ENCODE data around the gene C5AR1.
"Not testable (repeated sequence)": the region's sequence is repeated elsewhere in the genome, so short reads cannot be mapped to it uniquely, and the experiment has no call there.

C5AR1 gene

GRCh38 chr19:47309608-47310007 is at the start of gene C5AR1:
TSS of gene C5AR1 (plus strand) at chr19:47309861. CDS start at chr19:47309896, 35 bp downstream.
- H3K4me3 ChIP-seq (replicated peaks; ENCODE audit: low read depth, low read length), result no peak within 1 kb of the TSS
- TF ChIP-seq, protein P1, sequence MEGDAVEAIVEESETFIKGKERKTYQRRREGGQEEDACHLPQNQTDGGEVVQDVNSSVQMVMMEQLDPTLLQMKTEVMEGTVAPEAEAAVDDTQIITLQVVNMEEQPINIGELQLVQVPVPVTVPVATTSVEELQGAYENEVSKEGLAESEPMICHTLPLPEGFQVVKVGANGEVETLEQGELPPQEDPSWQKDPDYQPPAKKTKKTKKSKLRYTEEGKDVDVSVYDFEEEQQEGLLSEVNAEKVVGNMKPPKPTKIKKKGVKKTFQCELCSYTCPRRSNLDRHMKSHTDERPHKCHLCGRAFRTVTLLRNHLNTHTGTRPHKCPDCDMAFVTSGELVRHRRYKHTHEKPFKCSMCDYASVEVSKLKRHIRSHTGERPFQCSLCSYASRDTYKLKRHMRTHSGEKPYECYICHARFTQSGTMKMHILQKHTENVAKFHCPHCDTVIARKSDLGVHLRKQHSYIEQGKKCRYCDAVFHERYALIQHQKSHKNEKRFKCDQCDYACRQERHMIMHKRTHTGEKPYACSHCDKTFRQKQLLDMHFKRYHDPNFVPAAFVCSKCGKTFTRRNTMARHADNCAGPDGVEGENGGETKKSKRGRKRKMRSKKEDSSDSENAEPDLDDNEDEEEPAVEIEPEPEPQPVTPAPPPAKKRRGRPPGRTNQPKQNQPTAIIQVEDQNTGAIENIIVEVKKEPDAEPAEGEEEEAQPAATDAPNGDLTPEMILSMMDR (IDR thresholded peaks at IDR 0.05; ENCODE audit: low read depth, low read length, missing control alignments), result no peak
- no peak for DNase-seq (ENCODE audit: extremely low read depth, low read depth)

- no peak overlapping the region for H3K4me3 ChIP-seq (replicated peaks; ENCODE audit: low read depth, low read length)
- no peak for DNase-seq (ENCODE audit: extremely low read depth, low read depth)
- TF ChIP-seq, protein P1 (IDR thresholded peaks at IDR 0.05; ENCODE audit: low read depth, low read length, missing control alignments), result no peak
These were observed 49.2 kb upstream of the C5AR1 start for GRCh38 chr19:47260476-47260875.

DNA sequence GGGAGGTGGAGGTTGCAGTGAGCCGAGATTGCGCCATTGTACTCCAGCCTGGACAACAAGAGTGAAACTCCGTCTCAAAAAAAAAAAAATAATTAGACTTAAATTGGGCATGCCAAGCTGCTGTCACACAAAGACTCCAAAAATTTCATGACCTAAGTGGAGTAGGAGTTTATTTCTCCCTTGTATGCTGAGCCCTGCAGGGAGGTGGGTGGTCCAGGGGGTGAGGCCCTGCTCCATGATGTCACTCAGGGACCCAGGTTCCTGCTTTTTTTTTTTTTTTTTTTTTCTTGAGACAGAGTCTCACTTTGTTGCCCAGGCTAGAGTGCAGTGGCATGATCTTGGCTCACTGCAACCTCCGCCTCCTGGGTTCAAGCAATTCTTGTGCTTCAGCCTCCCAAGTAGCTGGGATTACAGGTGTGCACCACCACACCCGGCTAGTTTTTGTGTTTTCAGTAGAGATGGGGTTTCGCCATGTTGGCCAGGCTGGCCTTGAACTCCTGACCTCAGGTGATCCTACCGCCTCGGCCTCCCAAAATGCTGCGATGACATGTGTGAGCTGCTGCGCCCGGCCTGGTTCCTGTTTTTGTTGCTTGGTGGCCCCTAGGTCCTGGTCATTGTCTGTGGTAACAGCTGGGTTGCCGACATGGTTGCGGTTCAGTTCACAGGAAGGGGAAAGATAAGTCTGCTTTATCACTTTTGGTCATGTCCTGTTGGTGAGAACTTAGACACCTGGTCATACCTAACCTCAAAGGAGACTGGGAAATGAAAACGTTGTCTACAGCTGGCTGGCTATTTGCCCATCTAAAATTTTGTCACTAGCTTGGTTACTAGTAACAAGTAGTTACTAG is 47.5 kb upstream of the C5AR1 start:
- H3K4me3 ChIP-seq (replicated peaks; ENCODE audit: low read depth, low read length); DNase-seq (ENCODE audit: extremely low read depth, low read depth): not testable (repeated sequence)

DNA sequence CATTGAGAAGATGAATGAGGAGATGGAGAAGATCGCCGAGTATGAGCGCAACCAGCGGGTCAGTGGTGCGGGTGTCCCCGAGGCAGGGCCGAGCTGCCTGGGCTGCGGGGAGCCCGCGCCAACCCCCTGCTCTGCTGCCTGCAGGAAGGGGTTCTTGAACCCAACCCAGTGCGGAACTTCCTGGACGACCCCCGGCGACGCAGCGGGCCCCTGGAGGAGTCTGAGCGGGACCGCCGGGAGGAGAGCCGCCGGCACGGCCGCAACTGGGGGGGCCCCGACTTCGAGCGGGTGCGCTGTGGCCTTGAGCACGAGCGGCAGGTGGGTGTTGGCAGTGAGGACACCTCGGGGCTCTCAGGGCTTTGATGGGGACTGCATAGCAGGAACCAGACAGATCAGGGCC is 45.0 kb upstream of the C5AR1 start:
- TF ChIP-seq, protein P1 (IDR thresholded peaks at IDR 0.05; ENCODE audit: low read depth, low read length, missing control alignments), result no peak
- H3K4me3 ChIP-seq (replicated peaks; ENCODE audit: low read depth, low read length), result no peak overlapping the region
- no peak for DNase-seq (ENCODE audit: extremely low read depth, low read depth)

GRCh38 chr19:47266401-47266941 is 43.2 kb upstream of the C5AR1 start:
- TF ChIP-seq, protein P1 (IDR thresholded peaks at IDR 0.05; ENCODE audit: low read depth, low read length, missing control alignments), result no peak
- no peak for DNase-seq (ENCODE audit: extremely low read depth, low read depth)
- no peak overlapping the region for H3K4me3 ChIP-seq (replicated peaks; ENCODE audit: low read depth, low read length)

GRCh38 chr19:47267350-47267759 is 42.3 kb upstream of the C5AR1 start:
- TF ChIP-seq, protein P1 (IDR thresholded peaks at IDR 0.05; ENCODE audit: low read depth, low read length, missing control alignments), result no peak
- DNase-seq (ENCODE audit: extremely low read depth, low read depth), result no peak
- H3K4me3 ChIP-seq (replicated peaks; ENCODE audit: low read depth, low read length), result no peak overlapping the region

DNA sequence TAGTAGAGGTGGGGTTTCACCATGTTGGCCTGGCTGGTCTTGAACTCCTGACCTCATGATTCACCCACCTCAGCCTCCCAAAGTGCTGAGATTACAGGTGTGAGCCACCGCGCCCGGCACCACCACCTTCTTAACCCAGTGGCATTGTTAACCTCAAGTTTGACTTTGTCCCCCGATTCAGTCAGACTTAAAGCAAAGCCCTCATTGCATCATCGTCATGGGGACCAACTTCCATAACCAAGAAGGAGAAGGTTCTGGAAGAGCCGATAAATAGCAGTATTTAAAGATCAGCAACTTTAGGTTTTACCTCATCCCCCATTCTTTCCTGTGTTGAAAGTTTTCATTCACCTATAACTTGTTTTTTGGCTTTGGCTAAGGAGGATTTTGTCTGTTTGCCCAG is 41.6 kb upstream of the C5AR1 start:
- no peak for DNase-seq (ENCODE audit: extremely low read depth, low read depth)
- no peak overlapping the region for H3K4me3 ChIP-seq (replicated peaks; ENCODE audit: low read depth, low read length)
- TF ChIP-seq, protein P1 (IDR thresholded peaks at IDR 0.05; ENCODE audit: low read depth, low read length, missing control alignments), result no peak

Measured in HFF-Myc (cell line).